Choroid plexus epithelial cell (primary cell): ENCODE results near the gene SGPL1.

ENCODE experiments used
- DNase-seq: peaks from one replicate; pipeline ENCODE4 v3.0.0-alpha.2; 2010; ENCODE audit warnings: low read depth
- H3K4me3 ChIP-seq: 2 replicates; pipeline ENCODE4 v1.5.1; 2011; ENCODE audit warnings: low read depth, mild to moderate bottlenecking, control low read depth, low read length, moderate library complexity
- TF ChIP-seq, protein P1 (sequence below): conservative IDR thresholded peaks from 2 replicates; pipeline ENCODE4 v1.5.1; 2011; ENCODE audit warnings: low read depth, mild to moderate bottlenecking, control low read depth, inconsistent platforms, low read length, moderate library complexity

The SGPL1 gene

DNA sequence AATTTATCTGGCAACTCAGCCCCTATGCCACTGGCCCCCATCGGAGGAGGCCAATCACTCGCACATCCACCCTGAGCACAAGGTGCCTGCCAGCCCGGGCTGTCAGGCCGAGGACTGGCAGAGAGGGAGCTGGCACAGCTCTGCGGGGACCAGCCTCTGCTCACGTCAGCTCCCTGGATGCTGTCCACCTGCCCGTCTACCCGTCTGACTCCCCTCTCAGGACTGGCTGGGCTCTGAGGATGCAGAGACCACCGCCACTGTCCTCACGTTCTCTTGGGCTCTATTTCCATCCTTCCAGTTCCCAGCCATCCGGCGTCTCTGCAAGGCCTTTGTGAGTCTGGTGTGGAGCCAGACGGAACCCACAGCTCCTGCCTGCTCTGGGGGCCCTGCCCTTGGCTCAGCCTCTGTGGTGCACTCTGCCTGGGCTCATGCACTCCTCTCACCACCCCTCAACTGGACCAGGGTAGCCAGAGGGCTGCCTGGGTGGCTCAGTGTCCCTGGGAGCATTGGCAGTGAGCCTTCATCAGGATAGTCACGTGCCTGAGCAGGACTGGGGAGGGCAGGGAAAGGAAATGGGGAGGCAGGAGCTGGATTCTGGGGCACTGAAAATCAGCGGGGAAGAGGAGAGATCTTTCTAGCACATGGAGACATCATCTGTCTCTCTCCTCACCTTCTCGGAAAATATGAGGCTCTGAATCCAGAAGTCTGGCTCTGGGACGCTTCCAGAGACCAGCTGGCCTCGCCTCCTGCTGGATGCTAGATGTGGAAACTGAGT is 110.7 kb downstream of the SGPL1 start:
- no peak for DNase-seq
- TF ChIP-seq, protein P1, sequence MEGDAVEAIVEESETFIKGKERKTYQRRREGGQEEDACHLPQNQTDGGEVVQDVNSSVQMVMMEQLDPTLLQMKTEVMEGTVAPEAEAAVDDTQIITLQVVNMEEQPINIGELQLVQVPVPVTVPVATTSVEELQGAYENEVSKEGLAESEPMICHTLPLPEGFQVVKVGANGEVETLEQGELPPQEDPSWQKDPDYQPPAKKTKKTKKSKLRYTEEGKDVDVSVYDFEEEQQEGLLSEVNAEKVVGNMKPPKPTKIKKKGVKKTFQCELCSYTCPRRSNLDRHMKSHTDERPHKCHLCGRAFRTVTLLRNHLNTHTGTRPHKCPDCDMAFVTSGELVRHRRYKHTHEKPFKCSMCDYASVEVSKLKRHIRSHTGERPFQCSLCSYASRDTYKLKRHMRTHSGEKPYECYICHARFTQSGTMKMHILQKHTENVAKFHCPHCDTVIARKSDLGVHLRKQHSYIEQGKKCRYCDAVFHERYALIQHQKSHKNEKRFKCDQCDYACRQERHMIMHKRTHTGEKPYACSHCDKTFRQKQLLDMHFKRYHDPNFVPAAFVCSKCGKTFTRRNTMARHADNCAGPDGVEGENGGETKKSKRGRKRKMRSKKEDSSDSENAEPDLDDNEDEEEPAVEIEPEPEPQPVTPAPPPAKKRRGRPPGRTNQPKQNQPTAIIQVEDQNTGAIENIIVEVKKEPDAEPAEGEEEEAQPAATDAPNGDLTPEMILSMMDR, result no peak
- H3K4me3 ChIP-seq, result no peak overlapping the region

DNA sequence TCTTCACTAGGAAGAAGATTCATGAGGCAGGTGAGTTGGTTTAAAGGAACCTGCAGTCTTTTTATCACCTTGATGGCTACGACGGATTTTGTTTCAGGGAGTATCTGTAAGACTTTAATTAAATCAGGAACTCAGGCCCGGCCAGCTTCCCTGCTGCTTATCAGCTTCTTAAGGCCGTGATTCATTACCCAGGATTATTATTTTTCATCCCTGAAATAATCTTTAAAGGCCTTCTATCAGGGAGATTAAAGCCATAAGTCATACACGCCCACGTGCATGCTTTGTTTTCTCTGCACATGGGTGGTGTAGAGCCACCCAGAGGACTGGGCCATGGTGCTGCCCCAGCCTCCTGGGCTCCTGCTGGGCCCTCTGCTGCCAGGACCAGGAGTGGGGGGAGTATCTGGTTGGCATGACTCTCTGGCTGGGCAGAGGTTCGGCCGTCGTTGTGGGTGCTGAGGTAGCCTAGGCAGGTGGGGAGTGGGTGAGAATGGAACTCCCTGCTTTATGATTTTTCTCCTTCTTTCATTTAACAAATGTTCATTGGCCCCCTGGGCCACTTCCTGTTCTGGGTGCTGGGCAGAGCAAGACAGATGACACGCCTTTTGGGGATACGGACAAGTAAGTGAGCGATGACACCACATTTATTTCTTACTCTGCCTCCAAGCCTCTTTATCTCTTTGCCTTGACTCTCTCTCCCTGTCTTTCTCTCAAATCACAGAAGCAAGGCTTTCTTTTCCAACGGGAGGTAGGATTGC is 111.6 kb downstream of the SGPL1 start:
- TF ChIP-seq, protein P1, result no peak
- DNase-seq, result peak; percentile 13

DNA sequence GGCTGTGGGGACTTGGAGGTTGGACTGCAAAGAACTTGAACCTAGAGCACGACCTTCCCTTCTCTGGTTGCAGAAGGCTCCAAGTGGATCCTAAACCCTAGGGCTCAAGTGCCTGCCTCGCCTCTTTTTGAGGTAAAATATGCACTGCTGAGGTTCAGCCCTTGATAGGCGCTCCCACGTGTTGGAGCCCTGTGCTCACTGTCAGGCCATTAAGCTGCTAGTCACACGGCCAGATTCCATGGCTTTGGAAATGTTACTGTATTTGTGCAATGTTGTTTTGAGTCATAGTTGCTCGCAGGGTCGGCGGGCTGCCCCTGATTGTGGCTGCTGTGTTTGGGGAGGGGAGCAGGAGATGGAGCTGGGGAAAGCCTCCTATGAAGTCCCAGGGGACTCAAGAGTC is 112.4 kb downstream of the SGPL1 start:
- TF ChIP-seq, protein P1, result no peak
- no peak for DNase-seq
- no peak overlapping the region for H3K4me3 ChIP-seq

More for the DNA sequence above, 111.6 kb downstream of the SGPL1 start:
- no peak overlapping the region for H3K4me3 ChIP-seq

DNA sequence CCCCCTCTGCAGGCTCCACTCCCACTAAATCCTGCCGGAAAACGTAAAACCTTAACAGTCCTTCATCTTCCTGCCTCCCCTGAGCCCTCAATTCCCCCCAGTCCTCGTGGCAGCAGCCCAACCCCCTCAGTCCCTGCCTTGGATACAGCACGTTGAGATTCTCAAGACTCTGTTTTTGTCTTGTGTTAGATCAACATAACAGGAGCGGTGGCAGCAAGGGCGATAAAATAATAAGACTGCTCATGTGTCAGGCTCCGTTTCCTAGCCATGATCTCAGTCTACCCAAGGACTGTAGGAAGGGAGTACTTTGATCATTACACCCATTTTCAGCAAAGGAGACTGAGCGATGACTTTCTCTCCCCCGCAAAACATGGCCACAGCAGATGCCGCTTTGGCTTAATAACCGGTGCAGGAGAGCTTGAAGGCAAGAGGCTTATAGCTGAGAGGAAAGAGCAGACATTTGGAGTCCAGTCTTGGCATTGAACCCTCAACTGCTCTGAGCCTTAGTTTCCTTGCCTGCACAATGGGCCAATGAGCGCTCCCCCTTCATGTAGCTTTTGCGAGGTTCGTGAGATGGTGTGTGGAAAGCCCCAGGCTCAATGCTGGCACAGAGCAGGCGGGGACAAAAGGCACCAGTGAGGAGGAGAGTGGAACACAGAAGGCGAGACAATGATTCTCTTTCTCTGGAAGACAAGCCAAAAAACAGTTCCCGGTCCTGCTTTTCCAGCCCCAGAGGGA is 114.7 kb downstream of the SGPL1 start:
- DNase-seq, result no peak
- TF ChIP-seq, protein P1, result no peak
- no peak overlapping the region for H3K4me3 ChIP-seq
